HepG2 (cell line): ENCODE data around the gene MRPL14.
A peak's percentile ranks its signal among the peaks of the same experiment; 100 is the strongest.

Experiments
- GPN1 ChIP-seq: sonication (generic); formaldehyde crosslinking; IDR thresholded peaks from 2 replicates; pipeline ENCODE4 v1.5.1; 2020; ENCODE audit warnings: missing genetic modification reagents, borderline replicate concordance
- HNRNPH1 ChIP-seq: fragments of 200-400 bp; formaldehyde crosslinking; optimal IDR thresholded peaks from 2 replicates; pipeline ENCODE3; 2017; ENCODE audit warnings: mild to moderate bottlenecking, low read depth, low read length
- IRF9 ChIP-seq: sonication (generic); formaldehyde crosslinking; IDR thresholded peaks from 2 replicates; pipeline ENCODE4 v1.8.0; 2022; ENCODE audit warnings: missing genetic modification reagents, mild to moderate bottlenecking, borderline replicate concordance
- REST ChIP-seq, 2 experiments: IDR thresholded peaks; 2 replicates each; pipeline ENCODE4 v1.6.1; 2011 to 2012; ENCODE audit warnings: low read length in 2 of 2, borderline replicate concordance in 1 of 2, low read depth in 1 of 2, mild to moderate bottlenecking in 1 of 2, moderate library complexity in 1 of 2
- ZNF3 ChIP-seq: IDR thresholded peaks from 2 replicates; pipeline ENCODE4 v1.7.0; 2017; ENCODE audit warnings: inconsistent platforms

GRCh38 chr6:44076356-44077213 is 50.7 kb downstream of the MRPL14 start:
- TF ChIP-seq IRF9 (CRISPR knock-in tag) (peak; percentile 48; the same call in 1 of the 2 replicates), REST (IDR thresholded peaks at IDR 0.05; ENCODE audit: borderline replicate concordance in 1 of 2, low read depth in 1 of 2, low read length in 2 of 2) (no peak; a peak in 1 of 4 replicates), GPN1 (no peak), ZNF3 (CRISPR knock-in tag) (no peak), HNRNPH1 (no peak)
